ENCODE measurements around the gene HTR3B.

The HTR3B gene

DNA sequence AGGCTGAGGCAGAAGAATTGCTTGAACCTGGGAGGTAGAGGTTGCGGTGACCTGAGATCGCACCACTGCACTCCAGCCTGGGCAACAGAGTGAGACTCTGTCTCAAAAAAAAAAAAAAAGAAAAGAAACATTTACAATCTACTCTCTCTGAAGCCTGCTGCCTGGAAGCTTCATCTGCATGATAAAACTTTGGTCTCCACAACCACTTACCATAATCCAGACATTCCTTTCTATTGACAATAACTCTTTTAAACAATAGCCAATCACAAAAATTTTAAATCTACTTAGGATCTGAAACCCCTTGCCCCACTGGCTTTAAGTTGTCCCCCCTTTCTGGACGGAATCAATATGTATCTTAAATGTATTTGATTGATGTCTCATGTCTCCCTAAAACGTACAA lies 45.3 kb downstream of the HTR3B start:
- DNase-seq, result no peak

DNA sequence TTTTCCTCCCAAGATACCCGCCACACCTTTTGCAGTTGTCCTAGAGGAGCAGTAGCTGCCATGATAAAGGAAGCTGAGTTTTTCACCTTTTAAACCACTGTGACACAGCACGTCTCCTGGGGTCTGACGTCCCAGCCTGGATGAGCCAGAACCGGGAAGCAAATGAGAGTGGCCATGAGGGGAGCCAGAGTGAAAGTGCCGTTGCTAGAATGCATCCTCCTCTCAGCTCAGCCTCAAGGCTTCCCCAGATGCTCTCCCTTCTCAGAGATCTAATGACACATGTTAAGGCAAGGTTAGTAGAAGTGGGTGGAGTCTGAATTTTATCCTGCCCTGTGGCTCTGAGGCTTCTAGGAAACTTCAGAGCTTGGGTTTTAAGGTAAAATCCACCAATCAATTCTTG lies 46.9 kb downstream of the HTR3B start:
- DNase-seq, result no peak

DNA sequence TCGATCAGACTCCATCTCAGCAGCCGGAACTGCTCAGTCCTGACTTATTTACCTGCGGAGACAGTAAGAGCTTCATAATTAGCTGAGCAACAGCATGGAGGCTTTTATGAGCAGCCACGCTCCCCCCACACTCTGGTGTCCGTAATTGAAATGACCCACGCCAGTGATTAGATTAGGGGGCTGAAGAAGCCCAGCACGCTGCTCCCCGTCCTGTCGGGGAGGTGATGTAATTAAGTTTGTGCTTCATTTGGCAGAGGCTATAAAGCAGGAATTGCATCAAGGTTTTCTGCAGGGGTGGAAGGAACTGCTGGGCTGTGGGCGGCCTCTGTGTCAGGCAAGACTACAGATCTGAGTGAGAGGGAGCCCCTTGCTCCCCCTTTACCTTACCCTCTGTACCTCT lies 47.5 kb downstream of the HTR3B start:
- DNase-seq, result no peak

DNA sequence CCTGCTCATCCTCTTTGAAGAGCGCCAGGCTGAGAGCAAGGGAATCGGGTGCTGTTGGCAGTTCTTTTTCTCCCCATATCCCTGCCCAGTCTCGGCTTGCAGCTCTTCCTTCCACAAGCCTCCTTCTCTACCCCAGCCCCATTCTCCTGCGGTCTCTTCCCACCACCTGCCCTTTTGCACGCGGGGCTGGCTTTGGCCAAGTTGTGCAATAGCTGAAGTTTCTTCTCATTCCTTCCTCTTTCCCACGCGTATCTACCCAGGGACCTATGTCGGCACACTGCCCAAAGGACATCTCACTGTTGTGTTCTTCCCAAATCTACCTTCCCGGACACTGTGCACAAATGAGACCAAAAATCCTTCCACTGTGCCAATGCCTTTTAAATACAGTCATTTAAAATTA lies 48.0 kb downstream of the HTR3B start:
- no peak for DNase-seq

DNA sequence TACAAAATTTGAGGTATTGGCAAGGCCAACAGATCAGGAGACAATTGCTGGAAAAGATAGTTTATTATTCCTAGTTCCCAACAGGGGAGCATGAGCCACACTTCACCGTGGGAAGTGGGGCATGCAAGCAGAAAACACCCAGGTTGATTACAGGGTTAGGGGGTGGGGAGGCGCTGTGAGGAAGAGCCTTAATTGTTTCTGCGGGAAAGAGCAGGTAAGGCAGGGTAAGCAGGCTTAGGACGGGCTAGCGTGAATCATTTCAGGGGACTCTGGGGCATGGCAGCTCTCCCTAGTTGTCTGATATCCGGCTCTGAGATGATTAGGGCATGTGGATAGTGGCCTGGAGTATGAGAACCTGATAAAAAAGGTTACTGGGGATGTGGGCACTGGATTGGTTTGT lies 49.6 kb downstream of the HTR3B start:
- DNase-seq, result no peak

- DNase-seq, result no peak
Observed at GRCh38 chr11:113956986-113957385, 52.4 kb downstream of the HTR3B start.

DNA sequence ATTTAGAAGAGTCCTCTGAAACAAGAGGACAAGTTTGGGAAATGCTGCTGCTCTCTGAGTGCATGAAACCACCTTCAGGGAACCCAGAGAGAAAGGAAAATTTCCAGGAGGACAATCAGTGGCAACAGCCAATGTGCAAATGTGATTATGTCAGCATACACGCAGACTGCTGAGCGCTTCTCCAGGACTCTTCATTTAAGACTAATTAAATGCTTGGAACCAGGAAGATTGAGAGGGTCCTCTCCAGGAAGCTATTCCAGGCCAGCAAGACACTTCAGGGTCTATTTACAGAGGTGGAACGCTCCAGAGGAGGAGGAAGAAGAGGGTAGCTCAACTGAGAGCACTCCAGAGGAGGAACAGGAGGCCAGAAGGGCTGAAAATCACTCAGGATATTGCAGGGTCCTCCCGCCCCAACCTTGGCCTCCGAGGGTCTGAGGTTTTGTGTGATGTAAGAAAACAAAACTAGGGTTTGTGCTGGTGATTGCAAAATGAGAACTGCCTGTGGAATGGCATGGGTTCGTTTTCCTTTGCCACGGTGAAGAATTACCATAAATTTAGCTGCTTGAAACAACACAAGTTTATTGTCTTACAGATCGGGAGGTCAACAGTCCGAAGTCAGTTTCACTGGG lies 56.2 kb downstream of the HTR3B start:
- DNase-seq, result no peak

- DNase-seq, result no peak
Observed at GRCh38 chr11:113967361-113967760, 62.8 kb downstream of the HTR3B start.

GRCh38 chr11:113971506-113972195 lies 67.1 kb downstream of the HTR3B start:
- no peak for DNase-seq

DNA sequence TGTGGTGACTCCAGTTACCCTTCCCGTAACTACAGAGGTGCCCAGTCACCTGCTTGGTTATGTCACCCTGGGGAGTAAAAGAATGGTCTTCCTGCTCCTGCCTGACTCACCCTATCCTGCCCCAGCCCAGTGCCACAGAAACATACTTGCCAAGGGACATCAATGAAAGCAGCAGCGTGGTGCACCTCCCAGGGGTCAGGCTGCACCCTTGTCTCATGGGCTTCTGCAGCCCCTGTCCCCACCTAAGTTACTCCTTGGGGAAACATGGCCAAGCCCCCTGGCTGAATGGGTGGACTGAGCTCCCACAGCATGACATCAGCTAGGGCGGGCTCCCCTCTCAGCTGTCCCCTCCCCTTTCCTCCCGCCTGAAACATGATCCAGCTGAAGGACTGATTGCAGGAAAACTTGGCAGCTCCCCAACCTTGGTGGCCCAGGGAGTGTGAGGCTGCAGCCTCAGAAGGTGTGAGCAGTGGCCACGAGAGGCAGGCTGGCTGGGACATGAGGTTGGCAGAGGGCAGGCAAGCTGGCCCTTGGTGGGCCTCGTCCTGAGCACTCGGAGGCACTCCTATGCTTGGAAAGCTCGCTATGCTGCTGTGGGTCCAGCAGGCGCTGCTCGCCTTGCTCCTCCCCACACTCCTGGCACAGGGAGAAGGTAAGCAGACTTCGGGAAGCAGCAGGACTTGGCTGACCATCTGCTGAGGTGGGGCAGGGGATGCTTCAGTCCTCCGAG lies 70.3 kb downstream of the HTR3B start, which contains the start of gene HTR3A:
TSS of gene HTR3A (plus strand) at position 368 of the 730 bp plus-strand sequence. CDS start at position 586, 218 bp downstream.
- DNase-seq, result peak; percentile 57

GRCh38 chr11:113977071-113977490 lies 72.5 kb downstream of the HTR3B start:
- DNase-seq, result no peak

DNA sequence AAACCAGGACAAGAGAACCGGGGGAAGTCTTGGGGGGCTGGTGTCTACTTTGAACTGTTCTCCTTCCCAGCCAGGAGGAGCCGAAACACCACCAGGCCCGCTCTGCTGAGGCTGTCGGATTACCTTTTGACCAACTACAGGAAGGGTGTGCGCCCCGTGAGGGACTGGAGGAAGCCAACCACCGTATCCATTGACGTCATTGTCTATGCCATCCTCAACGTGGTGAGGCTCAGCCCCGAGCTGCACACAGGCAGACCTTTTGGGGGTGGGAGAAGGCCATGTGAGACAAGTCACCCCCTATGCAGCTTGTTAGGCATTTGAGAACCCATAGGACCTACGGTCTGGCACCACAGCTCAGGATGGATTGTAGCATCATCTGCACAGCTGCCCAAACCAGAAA lies 73.1 kb downstream of the HTR3B start:
- no peak for DNase-seq

GRCh38 chr11:113979431-113979830 lies 74.8 kb downstream of the HTR3B start:
- no peak for DNase-seq

DNA sequence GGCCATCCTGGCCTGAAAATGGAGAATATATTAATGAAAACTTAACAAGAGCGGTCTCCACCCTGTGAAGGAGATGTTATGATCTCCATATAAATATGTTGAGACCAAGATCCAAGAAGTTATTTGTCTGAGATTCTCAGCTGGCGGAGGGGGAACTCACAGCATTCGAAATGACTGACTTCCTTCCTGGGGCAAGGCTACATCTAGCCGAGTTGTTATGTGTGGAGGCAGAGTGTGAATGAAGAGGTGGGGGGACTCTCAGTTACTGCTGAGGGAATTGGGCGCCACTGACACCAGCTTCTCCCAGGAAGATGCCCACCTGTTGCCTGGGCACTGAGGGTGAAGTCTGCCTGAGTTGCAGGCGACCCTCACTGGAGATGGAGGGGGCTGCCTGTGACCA lies 76.2 kb downstream of the HTR3B start:
- DNase-seq, result no peak

- DNase-seq, result no peak
Observed at GRCh38 chr11:113982306-113982705, 77.7 kb downstream of the HTR3B start.

- no peak for DNase-seq
Observed at GRCh38 chr11:113984781-113985180, 80.2 kb downstream of the HTR3B start.

GRCh38 chr11:113985906-113986305 lies 81.3 kb downstream of the HTR3B start:
- DNase-seq, result no peak

- no peak for DNase-seq
Observed at GRCh38 chr11:113986351-113987140, 82.0 kb downstream of the HTR3B start.

- DNase-seq, result no peak
Observed at GRCh38 chr11:113989381-113989780, 84.8 kb downstream of the HTR3B start.

- DNase-seq, result no peak
Observed at GRCh38 chr11:113989916-113990315, 85.3 kb downstream of the HTR3B start.

- no peak for DNase-seq
Observed at GRCh38 chr11:113991170-113991569, 86.6 kb downstream of the HTR3B start.

DNA sequence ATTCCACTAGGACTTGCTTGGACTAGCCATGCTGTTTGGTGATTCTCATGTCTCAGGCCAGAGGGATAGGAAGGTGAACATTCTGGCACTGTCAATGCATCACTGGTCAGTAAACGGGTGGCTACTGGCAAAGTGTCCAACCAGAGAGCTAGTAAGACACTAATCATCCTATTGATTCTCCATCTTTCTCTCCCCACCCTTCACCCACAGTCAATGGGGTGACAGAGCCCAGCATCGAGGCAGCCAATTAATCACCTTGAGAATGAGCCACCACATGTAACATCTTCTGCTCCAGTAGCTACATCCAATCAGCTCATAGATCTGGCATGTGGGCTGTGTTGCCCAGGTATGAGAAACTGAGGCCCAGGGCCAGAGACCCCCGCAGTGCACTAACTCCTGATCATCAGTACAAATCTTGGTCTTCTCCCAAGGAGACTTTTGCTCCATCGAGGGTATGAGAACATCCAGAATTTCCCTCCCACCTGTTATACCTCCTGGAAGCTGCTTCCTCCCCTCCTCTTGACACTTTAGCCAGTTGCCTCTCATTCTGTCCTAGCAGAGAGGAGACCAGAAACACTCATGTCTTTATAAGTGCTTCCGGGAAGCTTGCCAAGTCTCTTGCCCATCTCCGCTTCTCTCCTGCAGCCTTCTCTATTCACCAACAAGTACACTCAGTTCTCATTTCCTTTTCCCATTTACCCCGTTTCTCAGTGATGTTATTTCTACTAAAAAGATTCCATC lies 87.3 kb downstream of the HTR3B start:
- DNase-seq, result no peak

Data from NCI-H146 (cell line).